ENCODE data around the gene HOXA13.

The HOXA13 gene

GRCh38 chr7:27180431-27181420, 19.2 kb downstream of the HOXA13 start:
- DNase-seq, result no peak

- no peak for DNase-seq
Measured at GRCh38 chr7:27179503-27180430, 20.1 kb downstream of the HOXA13 start.

- DNase-seq, result no peak
Measured at GRCh38 chr7:27179030-27179429, 20.9 kb downstream of the HOXA13 start.

- DNase-seq, result no peak
Measured at GRCh38 chr7:27178366-27178765, 21.5 kb downstream of the HOXA13 start.

GRCh38 chr7:27177795-27178320, 22.0 kb downstream of the HOXA13 start:
- no peak for DNase-seq

- DNase-seq, result no peak
Measured at GRCh38 chr7:27176962-27177794, 22.7 kb downstream of the HOXA13 start.

- DNase-seq, result no peak
Measured at GRCh38 chr7:27176524-27176845, 23.4 kb downstream of the HOXA13 start.

- DNase-seq, result no peak
Measured at GRCh38 chr7:27175626-27176523, 24.0 kb downstream of the HOXA13 start.

GRCh38 chr7:27174874-27175625, 24.8 kb downstream of the HOXA13 start:
- no peak for DNase-seq

GRCh38 chr7:27173956-27174873, 25.7 kb downstream of the HOXA13 start, which contains the start of gene HOXA10:
HOXA10 (minus strand) TSS chr7:27174320; CDS start chr7:27174306, 14 bp downstream.
- no peak for DNase-seq

- no peak for DNase-seq
Measured at GRCh38 chr7:27173511-27173955, 26.4 kb downstream of the HOXA13 start.

- DNase-seq, result no peak
Measured at GRCh38 chr7:27172823-27173510, 26.9 kb downstream of the HOXA13 start.

GRCh38 chr7:27172315-27172774, 27.5 kb downstream of the HOXA13 start:
- DNase-seq, result no peak

GRCh38 chr7:27171637-27172314, 28.1 kb downstream of the HOXA13 start:
- DNase-seq, result no peak

GRCh38 chr7:27171325-27171636, 28.6 kb downstream of the HOXA13 start:
- DNase-seq, result no peak

- no peak for DNase-seq
Measured at GRCh38 chr7:27170426-27171324, 29.2 kb downstream of the HOXA13 start.
